Middle frontal gyrus (tissue), 1 donor: ENCODE data around the gene SHISA5.
A peak's percentile ranks its signal among the peaks of the same experiment; 100 is the strongest.

Source experiments
- DNase-seq: peaks from one replicate; pipeline ENCODE4 v3.0.0-alpha.2; 2015; ENCODE audit warnings: low spot score; ENCODE audit errors: extremely low spot score

The SHISA5 gene

GRCh38 chr3:48431224-48432029 is 72.5 kb downstream of the SHISA5 start:
- DNase-seq: no peak

- no peak for DNase-seq
These were observed 73.3 kb downstream of the SHISA5 start for GRCh38 chr3:48430708-48431101.

- DNase-seq: no peak
These were observed 73.8 kb downstream of the SHISA5 start, which contains the start of gene PLXNB1 for GRCh38 chr3:48429960-48430707. PLXNB1 (minus strand) TSS chr3:48430086; CDS start chr3:48424611, 5,475 bp downstream.

GRCh38 chr3:48429317-48429959 is 74.5 kb downstream of the SHISA5 start:
- DNase-seq: peak; percentile 59

- DNase-seq: no peak
These were observed 75.2 kb downstream of the SHISA5 start for GRCh38 chr3:48428572-48429316.

- DNase-seq: no peak
These were observed 75.8 kb downstream of the SHISA5 start for GRCh38 chr3:48428088-48428571.

GRCh38 chr3:48427630-48427962 is 76.4 kb downstream of the SHISA5 start:
- DNase-seq: no peak

GRCh38 chr3:48426944-48427629 is 76.9 kb downstream of the SHISA5 start:
- DNase-seq: no peak

- peak; percentile 70 for DNase-seq
These were observed 77.5 kb downstream of the SHISA5 start for GRCh38 chr3:48426401-48426909.

GRCh38 chr3:48425281-48425812 is 78.6 kb downstream of the SHISA5 start:
- no peak for DNase-seq

- DNase-seq: no peak
These were observed 79.9 kb downstream of the SHISA5 start for GRCh38 chr3:48423883-48424695.

- no peak for DNase-seq
These were observed 80.6 kb downstream of the SHISA5 start for GRCh38 chr3:48423241-48423882.

- no peak for DNase-seq
These were observed 81.3 kb downstream of the SHISA5 start for GRCh38 chr3:48422681-48423080.

GRCh38 chr3:48422272-48422671 is 81.7 kb downstream of the SHISA5 start:
- no peak for DNase-seq

GRCh38 chr3:48420561-48420960 is 83.4 kb downstream of the SHISA5 start:
- DNase-seq: no peak

- no peak for DNase-seq
These were observed 84.4 kb downstream of the SHISA5 start for GRCh38 chr3:48419597-48419996.

- DNase-seq: no peak
These were observed 84.8 kb downstream of the SHISA5 start for GRCh38 chr3:48419149-48419548.

- no peak for DNase-seq
These were observed 85.3 kb downstream of the SHISA5 start for GRCh38 chr3:48418651-48419050.

- no peak for DNase-seq
These were observed 85.8 kb downstream of the SHISA5 start for GRCh38 chr3:48418140-48418539.
